Effector memory CD4-positive, alpha-beta T cell (primary cell): Measurements from ENCODE around the gene MYOG.

Source experiments
- DNase-seq, 3 donors: peaks; one replicate each; pipeline ENCODE4 v3.0.0-alpha.2; 2020
- H3K27ac ChIP-seq: 2 replicates; pipeline ENCODE4 v1.7.0; 2013; ENCODE audit warnings: mild to moderate bottlenecking, low read length, moderate library complexity; ENCODE audit not compliant: insufficient read depth, poor library complexity, severe bottlenecking
- H3K27me3 ChIP-seq: replicated peaks from 2 replicates; pipeline ENCODE4 v1.7.0; 2013; ENCODE audit warnings: mild to moderate bottlenecking, low read length; ENCODE audit not compliant: insufficient read depth, control insufficient read depth, poor library complexity, severe bottlenecking
- H3K36me3 ChIP-seq: 2 replicates; pipeline ENCODE4 v1.7.0; 2013; ENCODE audit warnings: mild to moderate bottlenecking, low read length, moderate library complexity; ENCODE audit not compliant: control insufficient read depth, insufficient read depth
- H3K4me1 ChIP-seq: 2 replicates; pipeline ENCODE4 v1.7.0; 2013; ENCODE audit warnings: low read length, mild to moderate bottlenecking; ENCODE audit not compliant: control insufficient read depth, insufficient read depth, poor library complexity, severe bottlenecking
- H3K4me3 ChIP-seq: 2 replicates; pipeline ENCODE4 v1.7.0; 2013; ENCODE audit warnings: low read length, low read depth, mild to moderate bottlenecking; ENCODE audit not compliant: insufficient read depth, poor library complexity, severe bottlenecking
- H3K9me3 ChIP-seq: 2 replicates; pipeline ENCODE4 v1.7.0; 2013; ENCODE audit warnings: mild to moderate bottlenecking, low read length, moderate library complexity; ENCODE audit not compliant: control insufficient read depth

MYOG gene

DNA sequence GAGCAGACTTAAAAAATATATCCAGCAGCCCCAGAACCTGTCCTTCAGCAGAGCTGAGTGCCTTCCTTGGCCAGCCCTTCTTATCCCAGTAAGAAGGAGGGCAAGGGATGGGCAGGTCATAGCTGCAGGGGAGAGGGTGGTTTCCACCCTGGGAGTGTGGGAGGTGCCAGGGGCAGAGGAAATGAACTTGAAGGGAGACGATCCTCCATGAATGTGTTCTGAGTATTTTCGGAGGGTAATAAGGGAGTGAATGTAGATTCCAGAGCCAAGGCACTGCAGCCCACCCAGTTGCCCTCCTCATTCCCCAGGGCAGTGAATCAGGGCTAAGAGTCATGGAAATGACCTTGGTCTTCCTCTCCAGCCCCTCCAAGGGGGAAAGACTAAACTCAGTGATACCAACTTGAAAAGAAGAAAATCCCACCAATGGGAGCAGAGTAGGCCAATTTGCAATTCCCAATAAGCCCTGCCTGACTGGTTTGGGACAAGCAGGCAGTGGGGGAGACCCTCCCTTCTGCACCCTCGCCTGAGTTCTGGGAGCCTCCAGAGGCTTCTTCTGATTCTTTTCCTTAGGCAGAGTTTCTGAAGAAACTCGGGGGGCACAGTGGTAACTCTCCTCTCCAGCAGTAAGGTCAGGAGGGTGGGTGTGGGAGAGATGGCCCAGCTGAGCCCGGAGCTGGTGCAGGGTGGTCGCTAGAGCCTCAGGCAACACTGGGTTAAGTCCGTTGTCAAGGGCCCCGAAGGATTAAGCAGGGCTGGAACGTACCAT is 4.2 kb downstream of the MYOG start:
- Histone ChIP-seq H3K36me3 (no peaks in the 10 kb centered on the region), H3K4me3 (no peak overlapping the region), H3K27me3 (peaks cover 3% of the 10 kb centered on the region), H3K27ac (no peak overlapping the region), H3K9me3 (no peaks in the 10 kb centered on the region), H3K4me1 (no peaks in the 10 kb centered on the region)
- no peak for DNase-seq

- DNase-seq = no peak
- Histone ChIP-seq H3K9me3 (no peaks in the 10 kb centered on the region), H3K27me3 (peaks cover 3% of the 10 kb centered on the region), H3K4me1 (peaks cover 7% of the 10 kb centered on the region), H3K4me3 (no peak overlapping the region), H3K36me3 (no peaks in the 10 kb centered on the region), H3K27ac (no peak overlapping the region)
These were observed 5.4 kb downstream of the MYOG start for GRCh38 chr1:203080456-203080855.

GRCh38 chr1:203078478-203078877 is 7.3 kb downstream of the MYOG start:
- no peak for DNase-seq
- Histone ChIP-seq H3K27ac (no peak overlapping the region), H3K4me3 (no peak overlapping the region), H3K4me1 (peaks cover 9% of the 10 kb centered on the region), H3K9me3 (no peaks in the 10 kb centered on the region), H3K36me3 (no peaks in the 10 kb centered on the region), H3K27me3 (peaks cover 7% of the 10 kb centered on the region)

DNA sequence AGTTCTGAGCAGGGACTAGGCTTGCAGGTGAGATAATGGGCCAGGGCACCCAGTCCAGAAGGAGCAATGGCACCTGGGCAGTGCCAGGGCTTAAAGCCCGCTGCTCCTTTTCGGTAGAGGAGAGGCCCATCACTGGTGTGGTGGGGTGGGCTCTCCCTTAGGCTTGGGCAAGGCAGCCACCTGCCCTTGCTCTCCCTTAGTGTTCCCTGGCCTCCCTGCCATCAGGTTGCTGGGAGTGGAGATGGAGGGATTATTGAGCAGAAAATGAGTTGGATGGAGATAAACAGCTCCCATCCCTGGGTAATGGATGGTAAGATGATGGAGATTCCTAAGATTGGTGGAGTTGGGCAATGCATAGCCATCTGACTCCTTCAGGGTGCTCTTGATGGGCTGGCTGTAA is 7.9 kb downstream of the MYOG start:
- Histone ChIP-seq H3K36me3 (no peaks in the 10 kb centered on the region), H3K9me3 (no peaks in the 10 kb centered on the region), H3K27ac (no peak overlapping the region), H3K4me1 (peaks cover 9% of the 10 kb centered on the region), H3K4me3 (no peak overlapping the region), H3K27me3 (peaks cover 7% of the 10 kb centered on the region)
- DNase-seq = no peak

DNA sequence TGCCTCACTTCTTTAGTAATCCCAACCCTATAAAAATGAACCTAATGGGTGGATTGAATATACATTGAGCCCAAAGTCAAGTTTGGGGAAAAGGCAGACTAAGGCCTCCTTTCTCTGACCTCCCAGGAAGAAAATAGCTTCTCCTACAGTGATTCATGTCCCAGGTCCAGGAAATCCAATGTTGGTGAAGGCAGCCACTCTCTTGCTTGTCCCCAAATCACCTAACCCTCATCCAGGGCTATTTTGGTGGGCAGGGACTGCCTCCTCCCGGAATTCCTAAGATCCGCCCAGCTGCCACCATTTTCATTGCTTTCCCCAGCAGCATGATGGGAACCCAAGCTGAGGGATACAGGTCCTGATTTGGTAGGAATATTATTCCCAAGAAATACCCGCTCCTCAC is 8.4 kb downstream of the MYOG start:
- Histone ChIP-seq H3K27me3 (peaks cover 7% of the 10 kb centered on the region), H3K4me1 (peaks cover 9% of the 10 kb centered on the region), H3K36me3 (no peaks in the 10 kb centered on the region), H3K4me3 (no peak overlapping the region), H3K9me3 (no peaks in the 10 kb centered on the region), H3K27ac (no peak overlapping the region)
- DNase-seq = no peak

- H3K27ac ChIP-seq = no peak overlapping the region
- H3K4me3 ChIP-seq = no peak overlapping the region
- H3K36me3 ChIP-seq = no peaks in the 10 kb centered on the region
- H3K27me3 ChIP-seq = peaks cover 6% of the 10 kb centered on the region
- peaks cover 9% of the 10 kb centered on the region for H3K4me1 ChIP-seq
- no peak for DNase-seq
- H3K9me3 ChIP-seq = no peaks in the 10 kb centered on the region
These were observed 9.7 kb downstream of the MYOG start for GRCh38 chr1:203076031-203076511.

DNA sequence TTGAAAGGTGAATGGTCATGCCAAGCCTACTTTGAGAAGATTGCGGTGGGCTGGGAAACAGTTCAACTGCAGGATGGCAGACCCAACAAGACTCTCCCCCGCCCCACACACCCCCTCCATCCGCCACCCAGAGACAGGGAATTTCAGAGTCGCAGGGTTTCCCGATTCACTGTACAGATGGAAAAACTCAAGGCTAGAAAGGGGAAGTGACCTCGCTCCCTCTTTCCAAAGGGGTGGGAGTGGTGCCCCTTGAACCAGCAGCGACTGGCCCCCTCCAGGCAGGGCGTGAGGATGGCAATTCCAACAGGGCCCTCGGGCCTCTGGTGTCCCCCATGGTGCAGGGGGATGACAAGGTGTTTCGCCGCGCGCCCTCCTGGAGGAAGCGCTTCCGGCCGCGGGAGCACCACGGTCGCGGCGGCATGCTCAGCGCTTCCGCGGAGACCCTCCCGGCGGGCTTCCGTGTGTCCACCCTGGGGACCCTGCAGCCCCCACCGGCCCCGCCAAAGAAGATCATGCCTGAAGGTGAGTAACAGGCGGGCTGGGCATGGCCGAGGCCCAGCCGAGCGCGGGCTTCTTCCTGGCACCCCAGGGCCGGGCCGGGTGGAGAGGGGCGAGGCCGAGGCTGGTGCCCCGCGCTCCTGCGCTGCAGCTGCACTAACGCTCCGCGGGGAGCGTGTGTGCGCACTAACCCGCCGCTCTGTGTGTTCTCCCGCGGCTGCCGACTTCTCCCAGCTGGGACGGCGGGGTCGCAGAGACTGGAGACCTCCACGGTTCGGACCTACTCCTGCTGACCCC is 10.4 kb downstream of the MYOG start:
- Histone ChIP-seq H3K27me3 (peaks cover 4% of the 10 kb centered on the region), H3K4me3 (no peak overlapping the region), H3K27ac (no peak overlapping the region), H3K9me3 (no peaks in the 10 kb centered on the region), H3K36me3 (no peaks in the 10 kb centered on the region), H3K4me1 (peaks cover 9% of the 10 kb centered on the region)
- DNase-seq = no peak

GRCh38 chr1:203074610-203075009 is 11.2 kb downstream of the MYOG start:
- no peak overlapping the region for H3K4me3 ChIP-seq
- no peaks in the 10 kb centered on the region for H3K9me3 ChIP-seq
- H3K27me3 ChIP-seq = peaks cover 4% of the 10 kb centered on the region
- no peak for DNase-seq
- peaks cover 9% of the 10 kb centered on the region for H3K4me1 ChIP-seq
- H3K27ac ChIP-seq = no peak overlapping the region
- no peaks in the 10 kb centered on the region for H3K36me3 ChIP-seq

- peaks cover 4% of the 10 kb centered on the region for H3K27me3 ChIP-seq
- no peaks in the 10 kb centered on the region for H3K36me3 ChIP-seq
- H3K27ac ChIP-seq = no peak overlapping the region
- H3K4me1 ChIP-seq = peaks cover 9% of the 10 kb centered on the region
- DNase-seq = no peak
- no peaks in the 10 kb centered on the region for H3K9me3 ChIP-seq
- H3K4me3 ChIP-seq = no peak overlapping the region
These were observed 12.3 kb downstream of the MYOG start for GRCh38 chr1:203073469-203073868.

DNA sequence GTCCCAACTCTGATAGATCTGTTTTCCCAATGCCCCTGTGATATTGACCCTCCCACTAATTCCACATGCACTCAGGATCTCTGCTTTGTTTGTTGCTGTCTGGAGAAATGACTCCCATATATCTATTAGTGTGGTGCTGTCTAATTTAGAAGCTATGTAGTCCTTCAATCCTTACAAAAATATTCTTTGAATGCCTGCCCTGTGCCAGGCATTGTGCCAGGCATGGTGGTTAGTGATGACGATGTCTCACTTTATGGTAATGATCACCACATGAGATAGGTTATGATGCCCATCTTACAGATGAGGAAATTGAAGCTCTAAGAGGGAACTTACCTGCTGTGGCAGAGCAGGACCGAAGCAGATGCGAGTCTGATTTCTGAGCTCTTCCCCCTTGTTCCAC is 12.9 kb downstream of the MYOG start:
- no peaks in the 10 kb centered on the region for H3K9me3 ChIP-seq
- H3K27me3 ChIP-seq = peaks cover 4% of the 10 kb centered on the region
- peaks cover 9% of the 10 kb centered on the region for H3K4me1 ChIP-seq
- H3K27ac ChIP-seq = no peak overlapping the region
- no peak overlapping the region for H3K4me3 ChIP-seq
- DNase-seq = no peak
- no peaks in the 10 kb centered on the region for H3K36me3 ChIP-seq
